ENCODE measurements around the gene SH3D19. TPM values are rescaled to one million over a fixed set of nuclear protein-coding genes. Genes with fewer than 3 reads are reported as not detected.
"Not testable (repeated sequence)": the region's sequence is repeated elsewhere in the genome, so short reads cannot be mapped to it uniquely, and the experiment has no call there.

The SH3D19 gene
- total RNA-seq, 6 experiments from 2014 or later = 40.2 to 53.8 (median 46.9) TPM

DNA sequence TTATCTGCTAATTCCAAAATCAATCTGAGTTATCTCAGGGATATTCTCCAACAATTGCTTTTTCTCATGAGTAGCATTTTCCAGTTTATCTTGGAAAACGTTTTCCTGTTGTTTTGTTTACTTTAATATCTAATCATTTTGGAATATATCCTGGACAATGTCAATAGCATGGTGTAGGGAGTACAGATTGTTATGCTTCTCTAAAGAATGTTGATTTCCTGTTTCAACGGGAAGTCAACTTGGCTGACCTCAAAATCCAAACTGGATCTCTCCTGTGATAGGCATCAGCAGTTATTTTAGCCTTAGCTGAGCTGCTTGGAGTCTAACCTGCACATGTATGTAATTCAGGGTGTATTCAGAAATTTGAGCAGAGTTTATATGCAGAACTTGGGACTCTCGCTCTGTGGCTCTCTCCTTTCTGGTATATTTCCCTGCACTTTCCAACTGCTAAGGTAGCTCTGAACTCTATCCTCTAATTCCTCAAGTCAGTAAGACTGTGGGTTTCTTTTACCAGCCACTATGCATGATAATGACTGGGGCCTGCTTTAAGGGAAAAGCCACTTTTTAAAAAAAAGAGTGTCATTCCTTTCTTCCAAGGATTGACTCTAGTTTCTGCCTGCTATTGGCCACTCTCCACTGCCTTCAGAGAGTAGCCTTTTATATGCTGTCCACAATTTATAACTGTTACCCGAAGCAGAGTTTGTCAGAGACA is 40.7 kb downstream of the SH3D19 start:
- Histone ChIP-seq H3K4me3 (no peak overlapping the region), H3K27ac (no peak overlapping the region), H3K27me3 (no peaks in the 10 kb centered on the region), H3K4me1 (peaks cover 0 to 2% (median 0%) of the 10 kb centered on the region in 4 donors), H3K9me3 (no peaks in the 10 kb centered on the region), H3K36me3 (no peaks in the 10 kb centered on the region)
- ATAC-seq (peak; percentile 44 to 77 (median 50)), DNase-seq (no peak)
- TF ChIP-seq POLR2A (IDR thresholded peaks at IDR 0.05) (no peak), CTCF (IDR thresholded peaks at IDR 0.05) (no peak)
- WGBS (ENCODE audit: insufficient coverage, low coverage, low lambda C conversion rate, missing lambda C conversion rate) = 40% methylated on average over 4 of the region's 4 CpGs
- intact Hi-C loops (cut with DNase I) = no loop called here

GRCh38 chr4:151276787-151277562 is 48.4 kb downstream of the SH3D19 start, which contains the start of gene PRSS48:
Gene PRSS48, plus strand, starts transcription at chr4:151277161. Its CDS starts 12 bp downstream, at chr4:151277173.
- Histone ChIP-seq H3K4me1 (peaks cover 0 to 6% (median 0%) of the 10 kb centered on the region in 4 donors), H3K36me3 (no peaks in the 10 kb centered on the region), H3K9me3 (no peaks in the 10 kb centered on the region), H3K4me3 (no peak within 1 kb of the TSS), H3K27me3 (no peaks in the 10 kb centered on the region), H3K27ac (no peak within 1 kb of the TSS)
- peak; percentile 52 to 70 (median 67) for DNase-seq
- peak; percentile 88 to 91 (median 88) for ATAC-seq
- intact Hi-C loops (cut with DNase I) = no loop called here
- TF ChIP-seq POLR2A (IDR thresholded peaks at IDR 0.05) = no peak
- peak; percentile 67 to 89 (median 69) for TF ChIP-seq CTCF (IDR thresholded peaks at IDR 0.05)
- WGBS (ENCODE audit: insufficient coverage, low coverage, low lambda C conversion rate, missing lambda C conversion rate) = 37% methylated on average over 4 of the region's 7 CpGs

GRCh38 chr4:151268905-151269304 is 56.5 kb downstream of the SH3D19 start:
- intact Hi-C loops (cut with DNase I); H3K36me3 ChIP-seq; H3K4me1 ChIP-seq; H3K27me3 ChIP-seq; DNase-seq; H3K4me3 ChIP-seq; ATAC-seq; H3K9me3 ChIP-seq; H3K27ac ChIP-seq: not testable (repeated sequence)

- 68% methylated on average over 7 of the region's 7 CpGs for WGBS (ENCODE audit: insufficient coverage, low coverage, low lambda C conversion rate, missing lambda C conversion rate)
- H3K4me3 ChIP-seq = no peak overlapping the region
- no peaks in the 10 kb centered on the region for H3K27me3 ChIP-seq
- intact Hi-C loops (cut with DNase I) = no loop called here
- H3K27ac ChIP-seq = peak overlapping the region in 1 of 3 donors; percentile 29
- peaks cover 0 to 7% (median 0%) of the 10 kb centered on the region in 4 donors for H3K4me1 ChIP-seq
- no peaks in the 10 kb centered on the region for H3K9me3 ChIP-seq
- no peaks in the 10 kb centered on the region for H3K36me3 ChIP-seq
- TF ChIP-seq POLR2A (IDR thresholded peaks at IDR 0.05) (no peak), CTCF (IDR thresholded peaks at IDR 0.05) (no peak)
- ATAC-seq = peak; percentile 48 to 85 (median 72)
- no peak for DNase-seq
These were observed 57.4 kb downstream of the SH3D19 start for GRCh38 chr4:151267822-151268535.
